ENCODE measurements around the gene LYSMD1.

Gene LYSMD1

GRCh38 chr1:151165281-151165737 is 393 bp downstream of the LYSMD1 start:
- Histone ChIP-seq H3K27ac (peak overlapping the region; percentile 59 to 89 (median 80)), H4K20me1 (peaks cover 0 to 49% (median 29%) of the 10 kb centered on the region in 11 experiments; a peak in 12 of 22 replicates), H3K4me2 (peak overlapping the region; percentile 73 to 96 (median 91)), H3K9ac (peak overlapping the region; percentile 66 to 94 (median 84)), H3K36me3 (peaks cover 44 to 83% (median 65%) of the 10 kb centered on the region in 11 experiments), H3K4me3 (peak overlapping the region; percentile 72 to 94 (median 88)), H3K4me1 (peaks cover 40 to 70% (median 64%) of the 10 kb centered on the region in 10 experiments), H3K27me3 (no peaks in the 10 kb centered on the region), H3K9me3 (replicated peaks in 1 of 11) (no peaks in the 10 kb centered on the region)
- TF ChIP-seq Cebpa-rat (IDR thresholded peaks at IDR 0.05): no peak

GRCh38 chr1:151164732-151165280 is 896 bp downstream of the LYSMD1 start:
- TF ChIP-seq Cebpa-rat (IDR thresholded peaks at IDR 0.05): no peak
- Histone ChIP-seq H3K36me3 (peaks cover 40 to 83% (median 60%) of the 10 kb centered on the region in 11 experiments), H3K27me3 (no peaks in the 10 kb centered on the region), H3K9ac (peak overlapping the region; percentile 66 to 94 (median 84); a peak in 21 of 22 replicates), H3K4me3 (peak overlapping the region; percentile 72 to 94 (median 88)), H3K9me3 (replicated peaks in 1 of 11) (no peaks in the 10 kb centered on the region), H3K27ac (peak overlapping the region; percentile 59 to 89 (median 80); a peak in 21 of 22 replicates), H3K4me1 (peaks cover 45 to 75% (median 69%) of the 10 kb centered on the region in 10 experiments), H3K4me2 (peak overlapping the region; percentile 73 to 96 (median 91)), H4K20me1 (peaks cover 0 to 53% (median 33%) of the 10 kb centered on the region in 11 experiments; a peak in 10 of 22 replicates)

- H3K36me3 ChIP-seq: peaks cover 8 to 61% (median 40%) of the 10 kb centered on the region in 11 experiments
- peaks cover 0 to 50% (median 33%) of the 10 kb centered on the region in 11 experiments; a peak in 9 of 22 replicates for H4K20me1 ChIP-seq
- peak overlapping the region in 9 of 10 experiments; percentile 64 to 85 (median 74); a peak in 18 of 20 replicates for H3K4me3 ChIP-seq
- H3K27ac ChIP-seq: peak overlapping the region; percentile 70 to 99 (median 94); a peak in 21 of 22 replicates
- peaks cover 65 to 89% (median 82%) of the 10 kb centered on the region in 10 experiments for H3K4me1 ChIP-seq
- H3K9ac ChIP-seq: peak overlapping the region; percentile 43 to 94 (median 87)
- no peaks in the 10 kb centered on the region for H3K27me3 ChIP-seq
- no peak for TF ChIP-seq Cebpa-rat (IDR thresholded peaks at IDR 0.05)
- peak overlapping the region; percentile 82 to 99 (median 97) for H3K4me2 ChIP-seq
- no peaks in the 10 kb centered on the region for H3K9me3 ChIP-seq (replicated peaks in 1 of 11)
Measured at GRCh38 chr1:151159373-151159772, 6.3 kb downstream of the LYSMD1 start.

GRCh38 chr1:151158751-151159251 is 6.9 kb downstream of the LYSMD1 start:
- H3K4me1 ChIP-seq: peaks cover 60 to 87% (median 77%) of the 10 kb centered on the region in 10 experiments
- H3K27me3 ChIP-seq: no peaks in the 10 kb centered on the region
- peak overlapping the region; percentile 82 to 99 (median 97) for H3K4me2 ChIP-seq
- H3K27ac ChIP-seq: peak overlapping the region; percentile 70 to 99 (median 94); a peak in 21 of 22 replicates
- peaks cover 0 to 45% (median 32%) of the 10 kb centered on the region in 11 experiments; a peak in 9 of 22 replicates for H4K20me1 ChIP-seq
- peak overlapping the region; percentile 43 to 94 (median 87); a peak in 21 of 22 replicates for H3K9ac ChIP-seq
- peak overlapping the region in 9 of 10 experiments; percentile 64 to 85 (median 74); a peak in 18 of 20 replicates for H3K4me3 ChIP-seq
- no peaks in the 10 kb centered on the region for H3K9me3 ChIP-seq (replicated peaks in 1 of 11)
- TF ChIP-seq Cebpa-rat (IDR thresholded peaks at IDR 0.05): no peak
- H3K36me3 ChIP-seq: peaks cover 8 to 55% (median 36%) of the 10 kb centered on the region in 11 experiments

- no peak for TF ChIP-seq Cebpa-rat (IDR thresholded peaks at IDR 0.05)
- peaks cover 8 to 50% (median 35%) of the 10 kb centered on the region in 11 experiments for H3K36me3 ChIP-seq
- peaks cover 55 to 86% (median 76%) of the 10 kb centered on the region in 10 experiments for H3K4me1 ChIP-seq
- peak overlapping the region; percentile 70 to 99 (median 94); a peak in 21 of 22 replicates for H3K27ac ChIP-seq
- peak overlapping the region; percentile 82 to 99 (median 97) for H3K4me2 ChIP-seq
- peaks cover 0 to 40% (median 28%) of the 10 kb centered on the region in 11 experiments; a peak in 8 of 22 replicates for H4K20me1 ChIP-seq
- peak overlapping the region; percentile 56 to 85 (median 74); a peak in 19 of 20 replicates for H3K4me3 ChIP-seq
- H3K9me3 ChIP-seq (replicated peaks in 1 of 11): no peaks in the 10 kb centered on the region
- no peaks in the 10 kb centered on the region for H3K27me3 ChIP-seq
- peak overlapping the region; percentile 77 to 94 (median 87); a peak in 21 of 22 replicates for H3K9ac ChIP-seq
Measured at GRCh38 chr1:151158326-151158725, 7.4 kb downstream of the LYSMD1 start.

GRCh38 chr1:151157067-151157531 is 8.6 kb downstream of the LYSMD1 start:
- H3K4me2 ChIP-seq: peak overlapping the region; percentile 82 to 99 (median 97)
- H3K4me3 ChIP-seq: peak overlapping the region; percentile 56 to 85 (median 74)

GRCh38 chr1:151156515-151156819 is 9.2 kb downstream of the LYSMD1 start, which contains the start of gene TNFAIP8L2:
TSS of gene TNFAIP8L2 (plus strand) at chr1:151156649. CDS start at chr1:151158698, 2,049 bp downstream.
- Histone ChIP-seq H3K4me3 (peak within 1 kb of the TSS; percentile 56 to 85 (median 74)), H3K36me3 (peaks cover 8 to 34% (median 23%) of the 10 kb centered on the region in 11 experiments; a peak in 21 of 22 replicates), H3K9me3 (replicated peaks in 1 of 11) (no peaks in the 10 kb centered on the region), H4K20me1 (peaks cover 0 to 21% (median 11%) of the 10 kb centered on the region in 11 experiments; a peak in 8 of 22 replicates), H3K27me3 (no peaks in the 10 kb centered on the region), H3K4me1 (peaks cover 49 to 67% (median 63%) of the 10 kb centered on the region in 10 experiments), H3K9ac (peak within 1 kb of the TSS; percentile 77 to 94 (median 87)), H3K27ac (peak within 1 kb of the TSS; percentile 70 to 99 (median 94)), H3K4me2 (peak within 1 kb of the TSS; percentile 82 to 99 (median 97))
- no peak for TF ChIP-seq Cebpa-rat (IDR thresholded peaks at IDR 0.05)

More at GRCh38 chr1:151157067-151157531, 8.6 kb downstream of the LYSMD1 start:
- Histone ChIP-seq H3K9ac (peak overlapping the region; percentile 77 to 94 (median 87)), H3K4me1 (peaks cover 55 to 73% (median 68%) of the 10 kb centered on the region in 10 experiments), H3K36me3 (peaks cover 8 to 41% (median 27%) of the 10 kb centered on the region in 11 experiments; a peak in 21 of 22 replicates), H3K9me3 (replicated peaks in 1 of 11) (no peaks in the 10 kb centered on the region), H4K20me1 (peaks cover 0 to 28% (median 17%) of the 10 kb centered on the region in 11 experiments; a peak in 8 of 22 replicates), H3K27me3 (no peaks in the 10 kb centered on the region), H3K27ac (peak overlapping the region; percentile 70 to 99 (median 94))
- TF ChIP-seq Cebpa-rat (IDR thresholded peaks at IDR 0.05): peak in 7 of 11 experiments; percentile 43 to 72 (median 50); a peak in 8 of 22 replicates

GRCh38 chr1:151147665-151148064 is 18.0 kb downstream of the LYSMD1 start:
- Histone ChIP-seq H3K9ac (peak overlapping the region in 10 of 11 experiments; percentile 80 to 91 (median 86); a peak in 18 of 22 replicates), H4K20me1 (peaks cover 0 to 37% (median 12%) of the 10 kb centered on the region in 11 experiments; a peak in 9 of 22 replicates), H3K4me1 (peaks cover 55 to 68% (median 62%) of the 10 kb centered on the region in 10 experiments), H3K36me3 (peaks cover 0 to under 1% (median 0%) of the 10 kb centered on the region in 11 experiments; a peak in 4 of 22 replicates), H3K4me2 (peak overlapping the region; percentile 91 to 99 (median 97)), H3K27ac (peak overlapping the region in 8 of 11 experiments; percentile 65 to 83 (median 80); a peak in 16 of 22 replicates), H3K4me3 (peak overlapping the region in 8 of 10 experiments; percentile 75 to 97 (median 90); a peak in 11 of 20 replicates), H3K9me3 (replicated peaks in 1 of 11) (no peaks in the 10 kb centered on the region), H3K27me3 (no peaks in the 10 kb centered on the region)
- no peak for TF ChIP-seq Cebpa-rat (IDR thresholded peaks at IDR 0.05)

Measured in BLaER1 treated with 17β-estradiol and CSF1 and Interleukin-3, amounts not matched to agents 10 nM and 100 nM (cell line).